ENCODE results near the gene NGLY1.

GRCh38 chr3:25781145-25781757 lies 2.0 kb downstream of the NGLY1 start:
- TF ChIP-seq EZH2phosphoT487 (IDR thresholded peaks at IDR 0.05; ENCODE audit: insufficient read depth, low read depth) (no peak), EZH2 (IDR thresholded peaks at IDR 0.05; ENCODE audit: insufficient read depth, poor library complexity, severe bottlenecking) (no peak)
